ENCODE results near the gene DLX3.

Gene DLX3

GRCh38 chr17:50023520-50023919 is 28.5 kb upstream of the DLX3 start:
- DNase-seq, result no peak

- DNase-seq, result no peak
Observed at GRCh38 chr17:50022463-50023130, 27.6 kb upstream of the DLX3 start.

GRCh38 chr17:50021681-50022370 is 26.8 kb upstream of the DLX3 start:
- DNase-seq, result no peak

- no peak for DNase-seq
Observed at GRCh38 chr17:50020841-50021599, 26.0 kb upstream of the DLX3 start.

GRCh38 chr17:50018909-50019308 is 23.9 kb upstream of the DLX3 start:
- DNase-seq, result no peak

- DNase-seq, result no peak
Observed at GRCh38 chr17:50015146-50015545, 20.1 kb upstream of the DLX3 start.

- DNase-seq, result no peak
Observed at GRCh38 chr17:50014471-50015088, 19.6 kb upstream of the DLX3 start.

- no peak for DNase-seq
Observed at GRCh38 chr17:50013079-50013478, 18.1 kb upstream of the DLX3 start.

GRCh38 chr17:50009282-50009681 is 14.3 kb upstream of the DLX3 start:
- DNase-seq, result no peak

GRCh38 chr17:50003911-50004310 is 8.9 kb upstream of the DLX3 start:
- no peak for DNase-seq

GRCh38 chr17:49998836-49999511 is 4.0 kb upstream of the DLX3 start:
- DNase-seq, result no peak

GRCh38 chr17:49997773-49998703 is 3.0 kb upstream of the DLX3 start:
- peak; percentile 78 for DNase-seq

- DNase-seq, result no peak
Observed at GRCh38 chr17:49997301-49997650, 2.3 kb upstream of the DLX3 start.

GRCh38 chr17:49996495-49997300 is 1.7 kb upstream of the DLX3 start:
- peak; percentile 40 for DNase-seq

- DNase-seq, result no peak
Observed at GRCh38 chr17:49996121-49996494, 1.1 kb upstream of the DLX3 start.

GRCh38 chr17:49994085-49995054 is 654 bp downstream of the DLX3 start:
- no peak for DNase-seq

GRCh38 chr17:49993423-49994060 is 1.5 kb downstream of the DLX3 start:
- no peak for DNase-seq

GRCh38 chr17:49992933-49993422 is 2.0 kb downstream of the DLX3 start:
- no peak for DNase-seq

All from NCI-H1105 (cell line).